Natural killer cell treated with Interleukin-12 subunit alpha and Interleukin-12 subunit beta and Interleukin-15 and Interleukin-18, amount 100 ng/mL, for 72 hours (primary cell): ENCODE results near the gene MAGED4. TPM values are rescaled to one million over a fixed set of nuclear protein-coding genes. Genes with fewer than 3 reads are reported as not detected.

Experiments used
- ATAC-seq, 2 donors: fragments of 150-1000 bp; cut with Tn5 transposase in 1 of 2; sonication (Bioruptor Pico), chemical (Tn5 transposase) in 1 of 2; 2 replicates each; pipeline ENCODE4 v1.10.0; 2021
- DNase-seq: peaks from one replicate; pipeline ENCODE4 v3.0.0; 2022; ENCODE audit warnings: low spot score
- H3K27ac Mint-ChIP-seq, 2 donors: 1 replicate in 1 of 2; 2 replicates in 1 of 2; pipeline ENCODE4 v1.8.0; 2022; ENCODE audit warnings: mixed read lengths in 2 of 2, mild to moderate bottlenecking in 1 of 2, moderate library complexity in 1 of 2
- H3K27me3 Mint-ChIP-seq, 2 donors: 1 replicate in 1 of 2; 2 replicates in 1 of 2; pipeline ENCODE4 v1.8.0; 2022; ENCODE audit warnings: mixed read lengths in 2 of 2
- H3K36me3 Mint-ChIP-seq: one replicate; pipeline ENCODE4 v1.8.0; 2022; ENCODE audit warnings: mixed read lengths
- H3K4me1 Mint-ChIP-seq, 2 donors: 1 replicate in 1 of 2; 2 replicates in 1 of 2; pipeline ENCODE4 v1.8.0; 2022; ENCODE audit warnings: low read depth in 2 of 2, mixed read lengths in 2 of 2, mild to moderate bottlenecking in 1 of 2
- H3K4me3 Mint-ChIP-seq: one replicate; pipeline ENCODE4 v1.8.0; 2022; ENCODE audit warnings: mixed read lengths
- H3K9me3 Mint-ChIP-seq: 2 replicates; pipeline ENCODE4 v1.8.0; 2022; ENCODE audit warnings: mixed read lengths
- total RNA-seq, 2 donors: library from RNA; stranded (reverse); gene quantifications; one replicate each; pipeline ENCODE4 v1.2.3, GENCODE V29; 2022

MAGED4 gene
- total RNA-seq, 2 donors from 2014 or later: 1.2 TPM; not detected in 1

DNA sequence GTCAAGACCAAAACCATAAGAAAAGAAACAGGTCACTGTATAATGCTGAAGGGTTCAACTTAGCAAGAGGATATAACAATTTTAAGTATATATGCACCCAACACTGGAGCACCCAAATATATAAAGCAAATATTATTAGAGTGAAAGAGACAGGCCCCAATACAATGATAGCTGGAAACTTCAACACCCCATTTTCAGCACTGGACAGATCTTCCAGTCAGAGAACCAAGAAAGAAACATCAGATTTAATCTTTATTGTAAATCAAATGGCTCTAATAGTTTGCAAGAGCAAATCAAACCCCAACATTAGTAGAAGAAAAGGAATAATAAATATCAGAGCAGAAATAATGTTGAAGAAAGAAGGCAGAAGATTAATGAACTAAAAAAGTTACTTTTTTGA, 36.2 kb downstream of the MAGED4 start:
- no peaks in the 10 kb centered on the region for H3K9me3 Mint-ChIP-seq
- DNase-seq (no peak), ATAC-seq (no peak)
- peaks cover 24 to 29% of the 10 kb centered on the region in 2 donors for H3K27me3 Mint-ChIP-seq
- H3K4me1 Mint-ChIP-seq: no peaks in the 10 kb centered on the region
- H3K27ac Mint-ChIP-seq: no peak overlapping the region
- no peak overlapping the region for H3K4me3 Mint-ChIP-seq
- H3K36me3 Mint-ChIP-seq: peaks cover 4% of the 10 kb centered on the region

Other genes starting within 250 kb of the MAGED4 start
- 1 to 10 TPM in 1 of 2 donors, under 1 TPM in 1; 0.50 to 2.3 TPM for gene MAGED4B, start 115.7 kb upstream of the MAGED4 start, total RNA-seq
- gene XAGE2, start 184.1 kb downstream of the MAGED4 start, total RNA-seq: not detected